Brain microvascular endothelial cell (primary cell): ENCODE measurements around the gene PEX11G.

Experiments used
- DNase-seq: peaks from one replicate; pipeline ENCODE4 v3.0.0-alpha.2; 2020
- H3K27ac ChIP-seq: fragments of 250-450 bp; sonication (Bioruptor Pico); 2 replicates; pipeline ENCODE4 v1.5.1; 2020; ENCODE audit warnings: mild to moderate bottlenecking, moderate library complexity
- H3K27me3 ChIP-seq: fragments of 250-450 bp; sonication (Bioruptor Pico); replicated peaks from 2 replicates; pipeline ENCODE4 v1.5.1; 2020; ENCODE audit warnings: mild to moderate bottlenecking
- H3K36me3 ChIP-seq: fragments of 250-450 bp; sonication (Bioruptor Pico); replicated peaks from 2 replicates; pipeline ENCODE4 v1.5.1; 2020; ENCODE audit warnings: mild to moderate bottlenecking
- H3K4me3 ChIP-seq: 2 replicates; pipeline ENCODE4 v1.5.1; 2011; ENCODE audit warnings: low read depth, mild to moderate bottlenecking, control low read depth, low read length, moderate library complexity
- CTCF ChIP-seq: IDR thresholded peaks from 2 replicates; pipeline ENCODE4 v1.5.1; 2011; ENCODE audit warnings: low read depth, mild to moderate bottlenecking, moderate library complexity, low read length, control low read depth, inconsistent platforms; ENCODE audit errors: missing control alignments
- in situ Hi-C: cut with HindIII; loops from 2 replicates; pipeline ENCODE4 v1.10.0; 2017; ENCODE audit warnings: low sequenced_read_pairs, low pct_ligation_motif_present

The PEX11G gene

GRCh38 chr19:7461841-7462629, 26.8 kb downstream of the PEX11G start:
- no peaks in the 10 kb centered on the region for H3K27me3 ChIP-seq
- no peak overlapping the region for H3K27ac ChIP-seq
- peaks cover 32% of the 10 kb centered on the region for H3K36me3 ChIP-seq
- no peak overlapping the region for H3K4me3 ChIP-seq
- in situ Hi-C loops, result no loop called here
- TF ChIP-seq CTCF, result no peak
- DNase-seq, result no peak

DNA sequence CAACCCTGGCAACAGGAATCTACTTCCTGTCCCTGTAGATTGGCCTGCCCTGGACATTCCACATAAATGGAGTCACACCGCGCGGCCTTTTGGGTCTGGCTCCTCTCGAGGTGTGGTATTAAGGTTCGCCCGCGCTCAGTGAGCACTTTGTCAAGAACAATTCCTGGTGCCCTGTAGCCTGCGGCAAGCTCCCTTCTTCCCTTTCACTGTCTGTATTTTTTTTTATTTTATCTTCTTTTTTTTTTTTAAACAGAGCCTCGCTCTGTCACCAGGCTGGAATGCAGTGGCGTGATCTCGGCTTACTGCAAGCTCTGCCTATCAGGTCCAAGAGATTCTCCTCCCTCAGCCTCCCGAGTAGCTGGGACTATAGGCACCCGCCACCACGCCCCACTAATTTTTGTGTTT, 28.3 kb downstream of the PEX11G start:
- H3K4me3 ChIP-seq, result no peak overlapping the region
- H3K27me3 ChIP-seq, result no peaks in the 10 kb centered on the region
- peak; percentile 66 for DNase-seq
- peak overlapping the region; percentile 65 for H3K27ac ChIP-seq
- in situ Hi-C loops, result no loop called here
- TF ChIP-seq CTCF, result no peak
- peaks cover 36% of the 10 kb centered on the region for H3K36me3 ChIP-seq

DNA sequence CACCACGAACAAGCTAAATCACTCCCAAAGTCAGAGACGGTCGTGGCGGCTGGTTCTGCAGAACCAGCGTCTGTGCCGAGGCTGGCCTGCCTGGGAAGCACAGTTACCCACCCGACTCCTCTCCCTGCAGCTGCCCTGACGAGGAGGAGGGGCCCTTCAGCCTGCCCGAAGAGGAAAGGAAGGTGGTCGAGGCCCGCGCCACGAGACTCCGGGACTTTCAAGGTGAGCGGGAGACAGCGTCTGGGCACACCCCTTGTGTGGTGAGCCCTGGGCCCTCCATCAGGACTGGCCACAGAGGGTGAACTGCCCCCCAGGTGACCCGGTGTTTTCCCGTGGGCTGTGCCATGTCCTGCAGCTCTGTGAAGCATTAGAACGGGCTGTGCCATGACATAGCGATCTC, 29.1 kb downstream of the PEX11G start:
- Histone ChIP-seq H3K27ac (no peak overlapping the region), H3K4me3 (no peak overlapping the region)

DNA sequence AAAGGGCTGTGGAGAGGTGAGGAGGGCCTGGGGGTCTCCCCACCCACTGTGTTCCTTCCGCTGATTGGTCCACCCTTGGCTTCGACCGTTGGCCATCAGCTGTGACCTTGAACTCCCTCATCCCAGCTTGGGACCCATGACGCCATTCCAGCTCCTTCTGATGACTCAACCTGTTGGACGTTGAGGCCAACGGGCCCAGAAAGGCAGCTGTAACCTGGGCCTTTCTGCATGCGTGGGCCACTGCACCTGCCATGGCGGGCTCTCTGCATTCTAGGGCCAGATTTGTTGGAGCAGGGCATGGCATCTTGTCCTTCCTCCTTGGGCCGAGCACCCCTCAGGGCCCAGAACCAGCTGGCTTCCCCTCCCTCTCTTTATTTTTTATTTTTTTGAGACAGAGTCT, 30.2 kb downstream of the PEX11G start:
- no peak for DNase-seq
- Histone ChIP-seq H3K36me3 (peaks cover 43% of the 10 kb centered on the region), H3K27me3 (no peaks in the 10 kb centered on the region), H3K4me3 (no peak overlapping the region), H3K27ac (no peak overlapping the region)
- in situ Hi-C loops, result no loop called here
- TF ChIP-seq CTCF, result no peak

More for the DNA sequence above, 29.1 kb downstream of the PEX11G start:
- no peak for DNase-seq
- Histone ChIP-seq H3K27me3 (no peaks in the 10 kb centered on the region), H3K36me3 (peaks cover 36% of the 10 kb centered on the region)
- in situ Hi-C loops, result no loop called here
- TF ChIP-seq CTCF, result no peak

DNA sequence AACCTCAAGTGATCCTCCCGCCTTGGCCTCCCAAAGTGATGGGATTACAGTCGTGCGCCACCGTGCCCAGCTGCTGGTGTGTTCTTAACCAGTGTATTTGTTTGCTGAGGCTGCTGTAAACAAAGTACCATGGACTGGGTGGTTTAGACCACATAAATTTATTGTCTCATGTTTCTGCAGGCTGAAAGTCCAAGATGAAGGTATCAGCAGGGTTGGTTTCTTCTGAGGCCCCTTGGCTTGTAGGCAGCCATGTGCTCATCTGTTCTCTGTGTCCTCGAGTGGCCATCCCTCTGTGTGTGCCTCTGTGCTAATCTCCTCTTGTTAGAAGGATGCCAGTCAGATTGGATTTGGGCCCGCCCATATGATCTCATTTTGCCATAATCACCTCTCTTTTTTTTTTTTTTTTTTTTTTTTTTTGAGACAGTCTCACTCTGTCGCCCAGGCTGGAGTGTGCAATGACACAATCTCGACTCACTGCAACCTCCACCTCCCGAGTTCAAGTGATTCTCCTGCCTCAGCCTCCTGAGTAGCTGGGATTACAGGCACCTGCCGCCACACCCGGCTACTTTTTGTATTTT, 31.8 kb downstream of the PEX11G start:
- in situ Hi-C loops, result no loop called here
- no peak for DNase-seq
- TF ChIP-seq CTCF, result no peak
- Histone ChIP-seq H3K27me3 (no peaks in the 10 kb centered on the region), H3K36me3 (peaks cover 36% of the 10 kb centered on the region), H3K27ac (no peak overlapping the region), H3K4me3 (no peak overlapping the region)
